K562 (cell line): ENCODE measurements around the gene LSS. TPM values are rescaled to one million over a fixed set of nuclear protein-coding genes. Genes with fewer than 3 reads are reported as not detected.

Source experiments
- ATAC-seq: fragments of 200-7000 bp; cut with Tn5 transposase; 3 replicates; pipeline ENCODE4 v1.9.1; 2020; ENCODE audit warnings: moderate library complexity
- BruUV-seq: library from RNA; stranded (reverse); fragments of 400-500 nt; replicated peaks from 2 replicates; lab custom pipeline; 2021; lab: Mats Ljungman, UMichigan
- CTCF ChIA-PET: fragments of 300-600 bp; formaldehyde crosslinking; extraction: SDS; loops from one replicate; lab custom pipeline; 2021; ENCODE audit warnings: low intra/inter-chr PET ratio; lab: Yijun Ruan, JAX
- POLR2A ChIA-PET: fragments of 300-600, 350-650 bp; sonication (Branson Sonifier 250); formaldehyde crosslinking; extraction: SDS; loops from one replicate; lab custom pipeline; 2021; ENCODE audit warnings: antibody characterized with exemption, inconsistent platforms; lab: Yijun Ruan, JAX
- DNase-seq, 4 experiments: peaks; one replicate each; pipeline versions ENCODE4 v3.0.0 to v3.0.0-alpha.2; 2011 to 2018; ENCODE audit warnings: low spot score in 3 of 4, mixed read lengths in 3 of 4; ENCODE audit errors: extremely low read depth in 1 of 4
- FAIRE-seq: peaks from 2 replicates; lab custom pipeline; 2011; peaks lifted over from hg19 to GRCh38; lab: Jason Lieb, UNC
- H2AFZ ChIP-seq: 2 replicates; pipeline ENCODE4 v1.6.0; 2011; ENCODE audit warnings: low read depth, low read length, control low read depth, inconsistent platforms
- H3K27ac ChIP-seq: fragments of 200-600 bp; 3 replicates; pipeline ENCODE4 v1.8.0; 2011; ENCODE audit warnings: low read depth, mild to moderate bottlenecking, control low read depth, inconsistent platforms, low read length, moderate library complexity, mixed read lengths; ENCODE audit errors: extremely low read depth
- H3K27me3 ChIP-seq, 2 experiments: fragments of 300-600 bp in 1 of 2; 2 replicates in 1 of 2; 3 replicates in 1 of 2; pipeline versions ENCODE4 v1.6.0 to v1.8.0; 2011; ENCODE audit warnings: inconsistent platforms in 2 of 2, low read length in 2 of 2, mild to moderate bottlenecking in 1 of 2, mixed read lengths in 1 of 2, moderate library complexity in 1 of 2; ENCODE audit not compliant: control insufficient read depth in 2 of 2, insufficient read depth in 2 of 2
- H3K36me3 ChIP-seq: fragments of 300-600 bp; 3 replicates; pipeline ENCODE4 v1.8.0; 2011; ENCODE audit warnings: mild to moderate bottlenecking, low read length, inconsistent platforms; ENCODE audit not compliant: control insufficient read depth, insufficient read depth
- H3K4me1 ChIP-seq, 2 experiments: fragments of 200-600 bp in 1 of 2; replicated peaks in 1 of 2; 2 replicates in 1 of 2; 3 replicates in 1 of 2; pipeline versions ENCODE4 v1.5.1 to v1.8.0; 2011; ENCODE audit warnings: inconsistent platforms in 2 of 2, low read length in 2 of 2, mild to moderate bottlenecking in 1 of 2, mixed read lengths in 1 of 2, moderate library complexity in 1 of 2; ENCODE audit not compliant: control insufficient read depth in 2 of 2, insufficient read depth in 2 of 2
- H3K4me2 ChIP-seq: 2 replicates; pipeline ENCODE4 v1.6.1; 2011; ENCODE audit warnings: low read length, control low read depth, inconsistent platforms, mixed read lengths; ENCODE audit not compliant: insufficient read depth
- H3K4me3 ChIP-seq: fragments of 200-600 bp; sonication (generic), shearing (Covaris generic); 2 replicates; pipeline ENCODE4 v1.5.1; 2016; ENCODE audit warnings: control low read depth, inconsistent platforms
- H3K79me2 ChIP-seq: fragments of 200-600 bp; 3 replicates; pipeline ENCODE4 v1.8.0; 2011; ENCODE audit warnings: low read length, inconsistent platforms; ENCODE audit not compliant: control insufficient read depth, insufficient read depth
- H3K9ac ChIP-seq, 2 experiments: 2 replicates each; pipeline versions ENCODE4 v1.6.0 to v1.6.1; 2011; ENCODE audit warnings: low read depth in 2 of 2, low read length in 2 of 2, control low read depth in 1 of 2, inconsistent platforms in 1 of 2, mild to moderate bottlenecking in 1 of 2, mixed read lengths in 1 of 2; ENCODE audit not compliant: insufficient read depth in 1 of 2
- H3K9me1 ChIP-seq: one replicate; pipeline ENCODE4 v1.6.0; 2011; ENCODE audit warnings: inconsistent platforms, mild to moderate bottlenecking, low read length, moderate library complexity; ENCODE audit not compliant: control insufficient read depth, insufficient read depth
- H3K9me3 ChIP-seq: replicated peaks from 2 replicates; pipeline ENCODE4 v1.5.1; 2011; ENCODE audit warnings: low read depth, low read length, inconsistent platforms; ENCODE audit not compliant: control insufficient read depth, insufficient read depth
- H4K20me1 ChIP-seq: replicated peaks from 2 replicates; pipeline ENCODE4 v1.6.1; 2011; ENCODE audit warnings: low read length, inconsistent platforms, mixed read lengths; ENCODE audit not compliant: control insufficient read depth, insufficient read depth
- AFF4 ChIP-seq: sonication (generic); formaldehyde crosslinking; IDR thresholded peaks from 2 replicates; pipeline ENCODE4 v1.8.0; 2023; ENCODE audit warnings: mild to moderate bottlenecking, missing genetic modification reagents
- ATF4 ChIP-seq: fragments of 450-650 bp; formaldehyde crosslinking; IDR thresholded peaks from 2 replicates; pipeline ENCODE4 v1.4.0; 2022; ENCODE audit warnings: mild to moderate bottlenecking, moderate library complexity
- CC2D1A ChIP-seq: fragments of 450-650 bp; IDR thresholded peaks from 2 replicates; pipeline ENCODE4 v1.6.1; 2017; ENCODE audit warnings: mild to moderate bottlenecking
- ELF4 ChIP-seq: fragments of 450-650 bp; formaldehyde crosslinking; IDR thresholded peaks from 2 replicates; pipeline ENCODE4 v1.4.0; 2022; ENCODE audit warnings: missing genetic modification characterization
- MECOM ChIP-seq: fragments of 250-450 bp; sonication (Bioruptor Pico); IDR thresholded peaks from 2 replicates; pipeline ENCODE4 v1.8.0; 2022; ENCODE audit warnings: inconsistent platforms
- MEF2D ChIP-seq: conservative IDR thresholded peaks from 2 replicates; pipeline ENCODE4 v1.6.1; 2016; ENCODE audit warnings: low read depth, missing genetic modification characterization, missing compliant biosample characterization
- MXD1 ChIP-seq: fragments of 250-450 bp; sonication (Bioruptor Pico); IDR thresholded peaks from 2 replicates; pipeline ENCODE4 v1.8.0; 2021; ENCODE audit warnings: borderline replicate concordance, mild to moderate bottlenecking, moderate library complexity; ENCODE audit not compliant: poor library complexity, severe bottlenecking
- PCBP2 ChIP-seq: fragments of 200-400 bp; formaldehyde crosslinking; IDR thresholded peaks from 2 replicates; pipeline ENCODE4 v1.6.1; 2018; ENCODE audit warnings: low read length, low read depth, mild to moderate bottlenecking, moderate library complexity; ENCODE audit not compliant: poor library complexity, severe bottlenecking
- PYGO2 ChIP-seq: fragments of 450-650 bp; IDR thresholded peaks from 2 replicates; pipeline ENCODE4 v1.6.1; 2016; ENCODE audit warnings: mild to moderate bottlenecking, missing genetic modification characterization, moderate library complexity, missing compliant biosample characterization
- RHOXF2B ChIP-seq: fragments of 250-450 bp; sonication (Bioruptor Pico); conservative IDR thresholded peaks from 2 replicates; pipeline ENCODE4 v1.5.1; 2021
- SIN3A ChIP-seq, 2 experiments: fragments of 150-350 bp in 1 of 2; IDR thresholded peaks; 2 replicates each; pipeline ENCODE4 v1.6.1; 2011 to 2016; ENCODE audit warnings: borderline replicate concordance in 2 of 2, low read depth in 2 of 2, low read length in 2 of 2, mild to moderate bottlenecking in 2 of 2, moderate library complexity in 2 of 2; ENCODE audit not compliant: control insufficient read depth in 1 of 2
- SMAD3 ChIP-seq: fragments of 450-650 bp; formaldehyde crosslinking; conservative IDR thresholded peaks from 2 replicates; pipeline ENCODE4 v1.4.0; 2020; ENCODE audit warnings: mild to moderate bottlenecking
- SNRNP70 ChIP-seq: fragments of 200-400 bp; formaldehyde crosslinking; optimal IDR thresholded peaks from 2 replicates; pipeline ENCODE3; 2017; ENCODE audit warnings: low read depth, low read length
- ZBTB12 ChIP-seq: fragments of 250-450 bp; sonication (Bioruptor Pico); IDR thresholded peaks from 2 replicates; pipeline ENCODE4 v1.4.0; 2020
- ZNF224 ChIP-seq: sonication (generic); formaldehyde crosslinking; IDR thresholded peaks from 2 replicates; pipeline ENCODE4 v1.8.0; 2022; ENCODE audit warnings: mild to moderate bottlenecking, missing genetic modification reagents
- ZNF668 ChIP-seq: fragments of 250-450 bp; sonication (Bioruptor Pico); IDR thresholded peaks from 2 replicates; pipeline ENCODE4 v1.8.0; 2022; ENCODE audit warnings: mild to moderate bottlenecking, inconsistent platforms
- WGBS: fragments of 100-300 bp; shearing (Covaris generic); methylation state at CpG from one replicate; pipeline ENCODE4 v1.1.6; 2016; ENCODE audit warnings: low coverage, mixed read lengths; ENCODE audit not compliant: insufficient coverage; ENCODE audit errors: missing lambda C conversion rate; 5-methylcytosine and 5-hydroxymethylcytosine counted together
- in situ Hi-C: fragments of 300-500 bp; cut with MboI; formaldehyde crosslinking; loops from 4 replicates; pipeline ENCODE4 v1.15.0; 2018; ENCODE audit warnings: inconsistent platforms, mixed read lengths
- intact Hi-C: fragments of 100-400 bp; cut with micrococcal nuclease; formaldehyde crosslinking; loops from 2 replicates; pipeline ENCODE4 v1.14.2; 2022
- polyA plus RNA-seq, 8 experiments: library from polyadenylated mRNA; depleted of rRNA in 4 of 8; stranded (reverse) in 5 of 8; unstranded in 3 of 8; fragments of >200 nt; fragmentation: Nextera tagmentation in 2 of 8; fragmentation: Illumina TruSeq in 1 of 8; extraction: Ambion mirVana in 2 of 8; extraction: Trizol in 1 of 8; gene quantifications; 2 replicates each; pipeline versions ENCODE4 v1.2.1 to v1.2.3, GENCODE V29; 2011 to 2014; ENCODE audit warnings: inconsistent platforms in 1 of 8, missing spikeins in 1 of 8
- total RNA-seq, 7 experiments: library from RNA; depleted of rRNA in 6 of 7; stranded (reverse); fragments of >200 nt in 6 of 7; fragmentation: Illumina TruSeq in 2 of 7; extraction: Trizol in 2 of 7; gene quantifications; 2 replicates each; pipeline versions ENCODE4 v1.2.1 to v1.2.3, GENCODE V29; 2011 to 2021; ENCODE audit warnings: low replicate concordance in 1 of 7

Gene LSS
- total and polyA plus RNA-seq, 9 of the 15 experiments (the other 6 are each of a cell fraction or from before 2014, with no cell fraction given), result 2.2 to 89.5 (median 37.4) TPM

GRCh38 chr21:46205766-46206162, 22.8 kb downstream of the LSS start (continued):
- TF ChIP-seq ZBTB12 (CRISPR knock-in tag), result no peak
- TF ChIP-seq SNRNP70, result no peak
- TF ChIP-seq SIN3A (IDR thresholded peaks at IDR 0.05; ENCODE audit: borderline replicate concordance in 2 of 2, control insufficient read depth in 1 of 2, low read depth in 2 of 2, low read length in 2 of 2), result no peak
- no peak for TF ChIP-seq ELF4 (CRISPR knock-in tag)
- no peak for TF ChIP-seq CC2D1A
- TF ChIP-seq, all 486 proteins: peak for 0

GRCh38 chr21:46205166-46205565, 23.4 kb downstream of the LSS start:
- no peak for ATAC-seq
- ChIA-PET CTCF (no interaction called here), POLR2A (no interaction called here)
- no peak for DNase-seq
- in situ Hi-C loops, result no loop called here
- intact Hi-C loops, result no loop called here
- H4K20me1 ChIP-seq, result no peaks in the 10 kb centered on the region
- H3K79me2 ChIP-seq, result no peaks in the 10 kb centered on the region
- FAIRE-seq, result no peak
- H3K4me3 ChIP-seq, result no peak overlapping the region
- no peak overlapping the region for H3K27ac ChIP-seq
- H3K4me2 ChIP-seq, result no peak overlapping the region
- H3K4me1 ChIP-seq, result peaks cover 0 to 13% of the 10 kb centered on the region in 2 experiments; a peak in 1 of 5 replicates
- no peaks in the 10 kb centered on the region for H3K9me1 ChIP-seq
- H2AFZ ChIP-seq, result no peak overlapping the region
- H3K9me3 ChIP-seq, result no peaks in the 10 kb centered on the region
- BruUV-seq, result no TSS peak
- 86% methylated on average over 18 of the region's 18 CpGs for WGBS
- H3K36me3 ChIP-seq, result peaks cover 84% of the 10 kb centered on the region
- peak overlapping the region in 1 of 2 experiments; percentile 73; a peak in 1 of 4 replicates for H3K9ac ChIP-seq
- H3K27me3 ChIP-seq, result no peaks in the 10 kb centered on the region
- TF ChIP-seq ZNF668 (CRISPR knock-in tag) (no peak), RHOXF2B (no peak), MEF2D (no peak), ZNF224 (CRISPR knock-in tag) (no peak), SMAD3 (CRISPR knock-in tag) (no peak), PYGO2 (tag) (no peak), MXD1 (CRISPR knock-in tag) (no peak), AFF4 (CRISPR knock-in tag) (no peak), MECOM (no peak), PCBP2 (no peak), ATF4 (no peak)
